Sigmoid colon (tissue), 3 donors: Measurements from ENCODE around the gene TMEM139.

Experiments
- CTCF ChIP-seq, 4 experiments: fragments of 450-650 bp in 3 of 4; fragments of 200-600 bp in 1 of 4; IDR thresholded peaks; one replicate each; pipeline ENCODE4 v1.5.1; 2016 to 2019; ENCODE audit warnings: antibody characterized with exemption in 4 of 4, mild to moderate bottlenecking in 3 of 4, moderate library complexity in 2 of 4
- POLR2A ChIP-seq, 2 donors: fragments of 450-650 bp; IDR thresholded peaks; one replicate each; pipeline ENCODE4 v1.6.1; 2016; ENCODE audit warnings: antibody characterized with exemption in 2 of 2, mild to moderate bottlenecking in 2 of 2, moderate library complexity in 2 of 2

GRCh38 chr7:143280160-143280559, 4.6 kb upstream of the TMEM139 start:
- TF ChIP-seq POLR2A (IDR thresholded peaks at IDR 0.05) (no peak), CTCF (IDR thresholded peaks at IDR 0.05) (no peak)
